Activated B cell treated with CpG ODN at 0.5 μM for 24 hours (primary cell): ENCODE data around the gene ARFGAP1. TPM values are rescaled to one million over a fixed set of nuclear protein-coding genes. Genes with fewer than 3 reads are reported as not detected.

Experiments used
- ATAC-seq: fragments of 200-7000 bp; cut with Tn5 transposase; one replicate; pipeline ENCODE4 v1.10.0; 2021; ENCODE audit warnings: low read depth, mild to moderate bottlenecking, moderate library complexity
- CTCF ChIA-PET: fragments of 350-600 bp; sonication (Branson Sonifier 250); formaldehyde crosslinking; loops from one replicate; lab custom pipeline; 2021; ENCODE audit warnings: antibody characterized with exemption; lab: Charles Lee
- POLR2A ChIA-PET: fragments of 350-600 bp; sonication (Branson Sonifier 250); formaldehyde crosslinking; loops from one replicate; lab custom pipeline; 2021; ENCODE audit warnings: antibody characterized with exemption; lab: Charles Lee
- DNase-seq: peaks from one replicate; pipeline ENCODE4 v3.0.0; 2022
- H3K27ac Mint-ChIP-seq: one replicate; pipeline ENCODE4 v1.8.0; 2020; ENCODE audit warnings: mixed read lengths
- H3K27me3 Mint-ChIP-seq: one replicate; pipeline ENCODE4 v1.8.0; 2021; ENCODE audit warnings: mixed read lengths
- H3K36me3 Mint-ChIP-seq: one replicate; pipeline ENCODE4 v1.8.0; 2021; ENCODE audit warnings: low read depth, mixed read lengths
- H3K4me1 Mint-ChIP-seq: one replicate; pipeline ENCODE4 v1.8.0; 2021; ENCODE audit warnings: mixed read lengths
- H3K4me3 Mint-ChIP-seq: one replicate; pipeline ENCODE4 v1.8.0; 2020; ENCODE audit warnings: mild to moderate bottlenecking, mixed read lengths
- H3K9me3 Mint-ChIP-seq: one replicate; pipeline ENCODE4 v1.8.0; 2020; ENCODE audit warnings: mixed read lengths
- CTCF ChIP-seq: fragments of 200-600 bp; IDR thresholded peaks from one replicate; pipeline ENCODE4 v1.8.0; 2022; ENCODE audit warnings: antibody characterized with exemption, mild to moderate bottlenecking
- intact Hi-C: fragments of 100-400 bp; cut with micrococcal nuclease; formaldehyde crosslinking; loops from one replicate; pipeline ENCODE4 v1.15.1; 2024
- total RNA-seq: library from RNA; stranded (reverse); gene quantifications from 2 replicates; pipeline ENCODE4 v1.2.3, GENCODE V29; 2022

The ARFGAP1 gene
- total RNA-seq, 1 donor from 2014 or later = 85.8 TPM

GRCh38 chr20:63236116-63236837 is 36.3 kb upstream of the ARFGAP1 start:
- H3K27ac Mint-ChIP-seq = no peak overlapping the region
- peaks cover 5% of the 10 kb centered on the region for H3K4me1 Mint-ChIP-seq
- POLR2A ChIA-PET = no interaction called here
- H3K36me3 Mint-ChIP-seq = no peaks in the 10 kb centered on the region
- DNase-seq (no peak), ATAC-seq (no peak)
- H3K9me3 Mint-ChIP-seq = no peaks in the 10 kb centered on the region
- no peak for TF ChIP-seq CTCF
- peaks cover 14% of the 10 kb centered on the region for H3K27me3 Mint-ChIP-seq
- intact Hi-C loops = no loop called here
- CTCF ChIA-PET = interaction anchor here (2.1 kb wide), 1 partner anchor 13 kb away, joined by 8 read pairs; no protein-coding TSS in a partner anchor
- no peak overlapping the region for H3K4me3 Mint-ChIP-seq

GRCh38 chr20:63238031-63238430 is 34.6 kb upstream of the ARFGAP1 start:
- ChIA-PET POLR2A (no interaction called here), CTCF (no interaction called here)
- DNase-seq (no peak), ATAC-seq (no peak)
- H3K4me3 Mint-ChIP-seq = no peak overlapping the region
- H3K36me3 Mint-ChIP-seq = no peaks in the 10 kb centered on the region
- no peak overlapping the region for H3K27ac Mint-ChIP-seq
- peaks cover 7% of the 10 kb centered on the region for H3K27me3 Mint-ChIP-seq
- no peaks in the 10 kb centered on the region for H3K9me3 Mint-ChIP-seq
- TF ChIP-seq CTCF = no peak
- intact Hi-C loops = no loop called here
- peaks cover 5% of the 10 kb centered on the region for H3K4me1 Mint-ChIP-seq

GRCh38 chr20:63238514-63239125 is 34.0 kb upstream of the ARFGAP1 start:
- Mint-ChIP-seq H3K4me1 (peaks cover 5% of the 10 kb centered on the region), H3K4me3 (no peak overlapping the region), H3K9me3 (no peaks in the 10 kb centered on the region), H3K36me3 (no peaks in the 10 kb centered on the region), H3K27me3 (peaks cover 6% of the 10 kb centered on the region), H3K27ac (no peak overlapping the region)
- CTCF ChIA-PET = no interaction called here
- no peak for TF ChIP-seq CTCF
- no peak for ATAC-seq
- intact Hi-C loops = no loop called here
- POLR2A ChIA-PET = no interaction called here
- DNase-seq = no peak

- no peak overlapping the region for H3K4me3 Mint-ChIP-seq
- ATAC-seq (no peak), DNase-seq (no peak)
- intact Hi-C loops = no loop called here
- H3K27ac Mint-ChIP-seq = no peak overlapping the region
- no peak for TF ChIP-seq CTCF
- no peaks in the 10 kb centered on the region for H3K9me3 Mint-ChIP-seq
- POLR2A ChIA-PET = no interaction called here
- CTCF ChIA-PET = no interaction called here
- peaks cover 5% of the 10 kb centered on the region for H3K4me1 Mint-ChIP-seq
- H3K36me3 Mint-ChIP-seq = no peaks in the 10 kb centered on the region
- peaks cover 8% of the 10 kb centered on the region for H3K27me3 Mint-ChIP-seq
These were observed 33.2 kb upstream of the ARFGAP1 start for GRCh38 chr20:63239431-63239830.

GRCh38 chr20:63240004-63240403 is 32.6 kb upstream of the ARFGAP1 start:
- H3K4me3 Mint-ChIP-seq = no peak overlapping the region
- peaks cover 2% of the 10 kb centered on the region for H3K4me1 Mint-ChIP-seq
- no peak for ATAC-seq
- no peaks in the 10 kb centered on the region for H3K9me3 Mint-ChIP-seq
- no peak overlapping the region for H3K27ac Mint-ChIP-seq
- TF ChIP-seq CTCF = no peak
- CTCF ChIA-PET = no interaction called here
- no peaks in the 10 kb centered on the region for H3K36me3 Mint-ChIP-seq
- intact Hi-C loops = no loop called here
- POLR2A ChIA-PET = no interaction called here
- H3K27me3 Mint-ChIP-seq = peaks cover 8% of the 10 kb centered on the region
- no peak for DNase-seq
